Fibroblast of skin of left quadriceps (primary cell): ENCODE results near the gene INSYN2B.
"Not testable (repeated sequence)": the region's sequence is repeated elsewhere in the genome, so short reads cannot be mapped to it uniquely, and the experiment has no call there.

ENCODE experiments used
- DNase-seq, 2 experiments: peaks; one replicate each; pipeline ENCODE4 v3.0.0-alpha.2; 2013; ENCODE audit warnings: low read depth in 2 of 2

The INSYN2B gene

DNA sequence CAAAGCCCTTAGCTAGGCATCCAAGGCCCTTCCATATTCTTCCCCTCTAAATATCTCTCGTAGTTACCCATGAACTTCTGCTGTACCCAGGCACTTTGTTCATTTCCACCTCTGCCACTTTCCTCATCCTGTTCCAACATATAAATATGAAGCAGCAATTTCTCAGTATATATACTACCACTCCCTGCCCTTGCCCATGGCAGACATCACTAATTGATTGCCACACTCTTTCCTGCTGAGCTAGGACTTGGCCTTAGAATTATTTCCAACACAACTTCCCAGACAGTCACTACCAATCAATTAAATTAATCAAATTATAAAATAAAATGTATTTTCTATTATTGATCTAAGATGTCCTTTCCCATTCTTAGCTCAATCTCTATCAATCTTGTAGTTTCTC lies 8.5 kb downstream of the INSYN2B start:
- no peak for DNase-seq

GRCh38 chr5:169970911-169971765 lies 9.2 kb downstream of the INSYN2B start:
- peak; percentile 51 to 59 for DNase-seq

DNA sequence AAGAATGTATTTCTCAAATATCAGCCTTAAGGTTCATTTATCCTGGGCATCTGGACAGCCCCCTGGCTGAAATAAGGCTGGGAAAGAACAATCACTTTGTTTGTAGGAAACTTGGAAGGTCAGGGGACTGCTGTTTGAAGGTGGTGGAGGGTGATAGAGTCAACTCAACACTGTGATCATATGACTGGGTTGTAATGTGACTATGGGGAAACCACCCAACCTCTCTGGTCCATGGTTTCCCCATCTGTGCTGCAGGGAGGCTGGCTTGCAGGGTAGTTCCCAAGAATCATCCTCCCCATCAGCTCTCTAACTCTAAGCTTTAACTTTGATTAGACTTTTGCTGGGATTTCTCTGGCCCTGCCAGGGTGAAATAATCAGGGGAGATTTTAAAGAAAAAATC lies 10.0 kb downstream of the INSYN2B start:
- no peak for DNase-seq

DNA sequence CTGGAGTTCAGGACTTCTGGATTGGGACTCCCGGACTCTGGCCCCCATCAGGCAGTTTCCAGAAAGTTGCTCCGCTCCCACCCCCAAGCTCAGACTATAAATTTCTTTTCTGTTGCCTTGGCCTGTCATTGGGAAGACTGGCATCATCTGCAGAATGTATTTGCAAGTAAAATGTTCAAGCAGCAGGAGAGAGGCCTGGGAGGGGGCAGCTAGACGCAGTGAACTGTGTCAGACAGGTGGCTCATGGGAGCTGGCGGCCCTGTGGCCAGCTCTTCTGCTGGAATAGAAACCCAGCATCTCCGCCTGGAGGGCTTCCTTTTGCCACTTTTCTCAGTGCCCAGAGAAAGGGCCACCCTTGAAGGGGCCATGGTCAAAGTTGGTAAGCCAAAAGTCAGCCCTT lies 16.0 kb downstream of the INSYN2B start:
- DNase-seq, result no peak

GRCh38 chr5:169960659-169961058 lies 19.6 kb downstream of the INSYN2B start:
- no peak for DNase-seq

- DNase-seq, result no peak
These were observed 22.0 kb downstream of the INSYN2B start for GRCh38 chr5:169958278-169958677.

DNA sequence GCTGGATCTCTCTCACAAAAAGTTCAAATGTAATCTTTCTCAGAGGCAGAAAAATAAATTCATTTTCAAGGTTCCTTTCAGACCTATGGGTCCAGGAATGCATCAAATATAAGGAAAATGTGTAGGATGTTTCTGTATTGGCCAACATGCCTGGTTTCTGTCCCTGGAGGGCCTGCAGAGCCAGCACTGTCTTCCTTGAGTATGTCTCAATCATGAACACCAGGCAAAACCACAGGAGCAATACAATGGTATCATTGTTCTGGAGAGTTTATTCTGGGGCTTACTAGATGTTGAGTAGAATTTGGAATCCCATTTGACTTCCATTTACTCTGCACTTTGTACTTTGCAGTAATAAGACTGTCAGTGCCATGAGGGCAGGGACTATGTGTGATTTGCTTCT lies 23.5 kb downstream of the INSYN2B start:
- DNase-seq, result no peak

- DNase-seq, result no peak
These were observed 24.2 kb downstream of the INSYN2B start for GRCh38 chr5:169956126-169956525.

DNA sequence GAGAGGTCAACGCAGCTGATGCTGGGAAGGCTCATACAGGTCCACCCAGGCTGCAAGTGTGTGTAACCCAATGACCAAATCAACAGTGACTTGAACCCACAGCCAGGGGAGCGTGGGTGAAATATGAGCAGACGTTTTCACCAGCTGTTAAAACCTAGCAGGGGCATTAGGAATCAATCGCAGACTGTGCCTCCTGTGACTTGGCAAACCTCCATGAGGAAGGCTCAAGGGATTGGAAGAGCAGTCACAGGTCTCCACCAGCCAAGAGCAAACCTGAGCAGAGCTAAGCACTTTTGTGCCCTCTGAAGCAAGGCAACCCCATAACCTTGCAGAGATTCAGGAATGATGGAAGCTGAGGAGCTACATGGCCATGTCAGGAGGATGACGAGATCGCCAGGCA lies 25.5 kb downstream of the INSYN2B start:
- no peak for DNase-seq

GRCh38 chr5:169953196-169953595 lies 27.1 kb downstream of the INSYN2B start:
- not testable (repeated sequence) for DNase-seq

DNA sequence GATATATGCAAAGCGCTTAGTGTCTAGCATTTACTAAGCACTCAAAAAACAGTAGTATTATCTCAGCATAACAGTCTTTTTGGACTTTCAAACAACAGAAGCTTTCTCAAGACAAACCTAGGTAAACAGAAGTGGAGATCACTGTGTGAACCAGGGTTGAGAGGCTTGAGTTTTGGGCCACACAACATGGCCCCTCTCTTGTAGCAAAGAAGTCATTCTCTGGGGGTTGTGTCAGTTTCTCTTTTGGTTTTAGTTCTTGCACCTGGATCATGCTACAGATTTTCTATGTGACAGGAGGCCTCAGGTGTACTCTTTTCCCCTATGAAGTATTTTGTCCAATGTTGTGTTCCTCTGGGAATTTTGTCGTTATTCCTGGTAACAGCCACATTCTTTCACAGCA lies 30.0 kb downstream of the INSYN2B start:
- DNase-seq, result no peak

GRCh38 chr5:169946743-169947295 lies 33.5 kb downstream of the INSYN2B start:
- DNase-seq, result no peak

DNA sequence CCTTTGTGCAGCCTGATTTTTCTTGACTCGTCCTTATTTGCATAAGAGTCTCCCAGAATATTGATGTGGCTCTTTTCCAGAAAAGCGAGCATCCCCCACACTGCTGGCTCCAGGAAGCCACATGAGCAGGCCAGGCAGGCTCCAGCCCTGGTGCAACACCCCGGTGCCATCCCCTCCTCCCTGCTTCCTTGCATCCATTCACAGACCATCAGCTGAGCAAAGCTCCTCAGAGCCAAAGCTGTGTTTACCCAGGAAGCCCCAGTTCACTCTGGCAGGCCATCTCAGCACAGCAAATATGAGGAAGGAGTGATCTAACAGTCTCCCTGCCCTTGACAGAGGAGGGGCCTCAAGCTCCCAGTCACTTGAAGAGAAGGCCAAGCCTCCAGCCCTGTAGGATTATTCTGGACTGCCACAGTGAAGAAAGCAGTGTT lies 34.4 kb downstream of the INSYN2B start:
- DNase-seq, result peak; percentile 86 to 88

- no peak for DNase-seq
These were observed 35.2 kb downstream of the INSYN2B start for GRCh38 chr5:169944922-169945680.

- no peak for DNase-seq
These were observed 36.2 kb downstream of the INSYN2B start for GRCh38 chr5:169944115-169944514.

DNA sequence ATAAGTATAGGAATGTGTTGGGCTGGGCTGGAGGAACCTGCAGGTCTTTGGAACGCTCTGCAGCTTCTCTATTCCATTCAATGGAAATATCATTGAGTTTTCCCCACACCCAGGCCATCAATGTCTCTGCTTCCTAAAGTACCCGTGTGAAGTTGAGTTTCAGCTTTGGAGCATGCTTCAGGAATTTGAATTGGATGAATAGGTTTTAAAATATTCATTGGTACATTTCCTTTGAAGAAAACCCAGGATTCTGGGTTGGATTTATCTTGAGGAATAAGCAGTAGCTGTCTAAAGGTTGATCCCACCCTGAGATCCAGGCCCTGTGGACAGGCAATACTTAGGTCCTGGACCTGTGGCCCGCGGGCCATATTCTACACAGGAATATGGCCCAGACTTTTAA lies 37.3 kb downstream of the INSYN2B start:
- DNase-seq, result no peak

DNA sequence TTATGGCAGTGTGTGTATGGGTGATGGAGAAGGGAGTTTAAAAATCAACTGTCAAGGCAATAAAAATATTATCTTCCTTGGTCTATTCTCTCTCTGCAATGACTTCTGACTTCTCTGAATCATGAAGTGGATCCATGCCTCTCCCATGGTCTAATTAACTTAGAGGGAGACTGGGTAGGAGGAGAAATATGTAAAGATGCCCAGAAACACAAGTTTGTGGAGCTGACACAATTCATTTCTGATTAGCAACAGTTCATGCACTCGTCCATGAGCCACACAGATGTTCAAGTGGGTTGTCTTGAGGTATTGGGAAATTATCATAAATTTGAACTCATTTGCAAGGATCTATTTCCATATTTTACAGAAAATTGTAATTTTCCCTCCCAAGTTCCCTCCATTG lies 38.1 kb downstream of the INSYN2B start:
- peak in 1 of 2 experiments; percentile 48 for DNase-seq

DNA sequence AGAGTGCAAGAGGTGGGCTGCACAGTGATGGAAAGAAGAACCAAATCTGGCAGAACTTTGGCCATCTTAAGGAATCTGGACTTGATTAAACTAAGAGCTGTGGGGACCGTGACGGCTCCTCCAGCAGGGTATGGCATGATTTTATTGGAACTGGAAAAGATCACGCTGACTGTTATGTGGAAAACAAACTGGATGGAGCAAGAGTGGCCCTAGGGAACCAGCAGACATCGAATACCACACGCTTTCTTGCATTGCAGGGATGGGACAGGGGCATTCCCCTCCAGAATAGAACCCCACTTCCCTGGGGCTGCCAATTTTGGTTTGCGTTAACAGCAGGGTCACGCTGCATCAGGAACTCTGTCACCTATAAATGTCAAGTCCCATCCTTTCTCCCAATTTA lies 38.8 kb downstream of the INSYN2B start:
- DNase-seq, result no peak

GRCh38 chr5:169939731-169940130 lies 40.6 kb downstream of the INSYN2B start:
- no peak for DNase-seq

- DNase-seq, result no peak
These were observed 41.9 kb downstream of the INSYN2B start for GRCh38 chr5:169938439-169938838.

GRCh38 chr5:169935762-169936161 lies 44.5 kb downstream of the INSYN2B start:
- no peak for DNase-seq

- no peak for DNase-seq
These were observed 45.3 kb downstream of the INSYN2B start for GRCh38 chr5:169934990-169935389.

- no peak for DNase-seq
These were observed 46.7 kb downstream of the INSYN2B start for GRCh38 chr5:169933616-169934015.
